HCEC 1CT (cell line): ENCODE data around the gene PLA2G2F.

Experiments used
- DNase-seq: peaks from one replicate; pipeline ENCODE4 v3.0.0-alpha.2; 2017

The PLA2G2F gene

GRCh38 chr1:20174937-20175666 lies 36.0 kb downstream of the PLA2G2F start:
- no peak for DNase-seq

- DNase-seq, result no peak
Observed at GRCh38 chr1:20178634-20179370, 39.7 kb downstream of the PLA2G2F start.

GRCh38 chr1:20179371-20180128 lies 40.4 kb downstream of the PLA2G2F start:
- DNase-seq, result no peak

- DNase-seq, result no peak
Observed at GRCh38 chr1:20180129-20180843, 41.2 kb downstream of the PLA2G2F start.

GRCh38 chr1:20180844-20181207 lies 41.7 kb downstream of the PLA2G2F start:
- no peak for DNase-seq

- no peak for DNase-seq
Observed at GRCh38 chr1:20182415-20182814, 43.3 kb downstream of the PLA2G2F start.

GRCh38 chr1:20183035-20183434 lies 43.9 kb downstream of the PLA2G2F start:
- DNase-seq, result no peak

- no peak for DNase-seq
Observed at GRCh38 chr1:20183616-20184271, 44.6 kb downstream of the PLA2G2F start.

- DNase-seq, result no peak
Observed at GRCh38 chr1:20184481-20184900, 45.4 kb downstream of the PLA2G2F start.

GRCh38 chr1:20184997-20185833 lies 46.1 kb downstream of the PLA2G2F start:
- no peak for DNase-seq

GRCh38 chr1:20185834-20186782 lies 47.0 kb downstream of the PLA2G2F start, which contains the start of the genes PLA2G2C and UBXN10:
Gene PLA2G2C, minus strand, starts transcription at chr1:20186518. Its CDS starts 9,155 bp downstream, at chr1:20177363.
Gene UBXN10, plus strand, starts transcription at chr1:20186096. Its CDS starts 4,466 bp downstream, at chr1:20190562.
- no peak for DNase-seq

GRCh38 chr1:20187103-20187812 lies 48.1 kb downstream of the PLA2G2F start:
- DNase-seq, result no peak

GRCh38 chr1:20187813-20188454 lies 48.8 kb downstream of the PLA2G2F start:
- no peak for DNase-seq

- DNase-seq, result no peak
Observed at GRCh38 chr1:20188455-20188817, 49.3 kb downstream of the PLA2G2F start.

- DNase-seq, result no peak
Observed at GRCh38 chr1:20189664-20190063, 50.5 kb downstream of the PLA2G2F start.

- no peak for DNase-seq
Observed at GRCh38 chr1:20190256-20191160, 51.4 kb downstream of the PLA2G2F start.

GRCh38 chr1:20191266-20191825 lies 52.2 kb downstream of the PLA2G2F start:
- DNase-seq, result no peak
